GM12878 (cell line): Measurements from ENCODE around the gene IKBIP. TPM values are rescaled to one million over a fixed set of nuclear protein-coding genes. Genes with fewer than 3 reads are reported as not detected.
A peak's percentile ranks its signal among the peaks of the same experiment; 100 is the strongest.

ENCODE experiments used
- ATAC-seq: fragments of 200-7000 bp; cut with Tn5 transposase; 3 replicates; pipeline ENCODE4 v1.9.1; 2020; ENCODE audit warnings: mild to moderate bottlenecking, moderate library complexity
- BruUV-seq: library from RNA; stranded (reverse); fragments of 400-500 nt; replicated peaks from 2 replicates; lab custom pipeline; 2021; lab: Mats Ljungman, UMichigan
- CTCF ChIA-PET: fragments of 300-600 bp; sonication (Branson Sonifier 250); formaldehyde crosslinking; extraction: SDS; loops from one replicate; lab custom pipeline; 2021; ENCODE audit warnings: inconsistent platforms; lab: Yijun Ruan, JAX
- POLR2A ChIA-PET: fragments of 350-600 bp; formaldehyde crosslinking; extraction: SDS; loops from one replicate; lab custom pipeline; 2021; ENCODE audit warnings: inconsistent platforms; lab: Charles Lee
- RAD21 ChIA-PET: fragments of 300-600 bp; sonication (Branson Sonifier 250); formaldehyde crosslinking; loops from one replicate; lab custom pipeline; 2023; ENCODE audit warnings: antibody characterized with exemption; ENCODE audit not compliant: unreplicated experiment; lab: Charles Lee
- SMC1A ChIA-PET: fragments of 300-600 bp; sonication (Branson Sonifier 250); formaldehyde crosslinking; loops from one replicate; lab custom pipeline; 2023; ENCODE audit not compliant: unreplicated experiment, uncharacterized antibody; lab: Charles Lee
- DNase-seq: peaks from one replicate; pipeline ENCODE4 v3.0.0-alpha.2; 2011; ENCODE audit warnings: low read depth, low spot score
- FAIRE-seq: peaks from 3 replicates; lab custom pipeline; 2011; peaks lifted over from hg19 to GRCh38; lab: Jason Lieb, UNC
- H2AFZ ChIP-seq: 2 replicates; pipeline ENCODE4 v1.6.0; 2011; ENCODE audit warnings: low read depth, low read length, control low read depth; ENCODE audit not compliant: control insufficient read depth
- H3K27ac ChIP-seq: 2 replicates; pipeline ENCODE4 v1.5.1; 2011; ENCODE audit warnings: control low read depth; ENCODE audit not compliant: control insufficient read depth, insufficient read depth
- H3K27me3 ChIP-seq, 2 experiments: replicated peaks in 1 of 2; 2 replicates each; pipeline versions ENCODE4 v1.6.0 to v1.6.1; 2011; ENCODE audit warnings: low read length in 1 of 2; ENCODE audit not compliant: control insufficient read depth in 2 of 2, insufficient read depth in 2 of 2
- H3K36me3 ChIP-seq, 2 experiments: 2 replicates each; pipeline ENCODE4 v1.5.1; 2011; ENCODE audit warnings: low read length in 1 of 2; ENCODE audit not compliant: control insufficient read depth in 2 of 2, insufficient read depth in 2 of 2
- H3K4me1 ChIP-seq: 2 replicates; pipeline ENCODE4 v1.6.1; 2011; ENCODE audit warnings: mild to moderate bottlenecking, low read length, moderate library complexity, mixed read lengths; ENCODE audit not compliant: control insufficient read depth, insufficient read depth
- H3K4me2 ChIP-seq: 2 replicates; pipeline ENCODE4 v1.6.0; 2011; ENCODE audit warnings: control low read depth; ENCODE audit not compliant: control insufficient read depth, insufficient read depth
- H3K4me3 ChIP-seq: fragments of 200-600 bp; sonication (generic); 2 replicates; pipeline ENCODE4 v1.5.1; 2016
- H3K79me2 ChIP-seq: 2 replicates; pipeline ENCODE4 v1.6.0; 2011; ENCODE audit warnings: low read length; ENCODE audit not compliant: control insufficient read depth, insufficient read depth
- H3K9ac ChIP-seq: 2 replicates; pipeline ENCODE4 v1.8.0; 2011; ENCODE audit warnings: low read length, control low read depth, mixed read lengths; ENCODE audit not compliant: control insufficient read depth, insufficient read depth
- H3K9me3 ChIP-seq: replicated peaks from 3 replicates; pipeline ENCODE4 v1.5.1; 2011; ENCODE audit warnings: mild to moderate bottlenecking, low read length; ENCODE audit not compliant: control insufficient read depth, insufficient read depth
- H4K20me1 ChIP-seq: 2 replicates; pipeline ENCODE4 v1.6.0; 2011; ENCODE audit not compliant: control insufficient read depth, insufficient read depth
- CREM ChIP-seq: IDR thresholded peaks from 2 replicates; pipeline ENCODE4 v1.6.1; 2014; ENCODE audit warnings: antibody characterized with exemption, low read depth
- MXI1 ChIP-seq: fragments of 150-350 bp; IDR thresholded peaks from 2 replicates; pipeline ENCODE4 v1.6.1; 2011; ENCODE audit warnings: low read depth, mild to moderate bottlenecking, inconsistent platforms, low read length, improper control_type of control experiment
- POLR2AphosphoS5 ChIP-seq: IDR thresholded peaks from 2 replicates; pipeline ENCODE4 v1.6.1; 2011; ENCODE audit warnings: mild to moderate bottlenecking, low read length, inconsistent platforms
- RUNX3 ChIP-seq: IDR thresholded peaks from 2 replicates; pipeline ENCODE4 v1.6.1; 2012; ENCODE audit warnings: low read length, inconsistent platforms
- WGBS: methylation state at CpG from one replicate; pipeline ENCODE4 v1.1.6; 2016; ENCODE audit warnings: low lambda C conversion rate; ENCODE audit not compliant: insufficient replicate concordance, insufficient coverage; ENCODE audit errors: missing lambda C conversion rate; 5-methylcytosine and 5-hydroxymethylcytosine counted together
- in situ Hi-C: fragments of 300-500 bp; cut with MboI; formaldehyde crosslinking; loops from 9 replicates; pipeline ENCODE4 v1.14.3; 2018; ENCODE audit warnings: mixed read lengths
- intact Hi-C: fragments of 100-400 bp; cut with micrococcal nuclease; formaldehyde crosslinking; loops from one replicate; pipeline ENCODE4 v1.14.2; 2022; ENCODE audit not compliant: unreplicated experiment
- polyA plus RNA-seq, 11 experiments: library from polyadenylated mRNA; depleted of rRNA in 4 of 11; unstranded in 6 of 11; stranded (reverse) in 5 of 11; fragments of >200 nt; fragmentation: Nextera tagmentation in 4 of 11; fragmentation: Illumina TruSeq in 1 of 11; extraction: Ambion mirVana in 4 of 11; extraction: Trizol in 1 of 11; gene quantifications; 1 replicate in 1 of 11; 2 replicates in 10 of 11; pipeline versions ENCODE4 v1.2.1 to v1.2.3, GENCODE V29; 2011 to 2016; ENCODE audit warnings: inconsistent platforms in 2 of 11, missing spikeins in 2 of 11, low read depth in 1 of 11
- total RNA-seq, 4 experiments: library from RNA; depleted of rRNA in 3 of 4; stranded (reverse); fragments of >200 nt in 3 of 4; fragmentation: Illumina TruSeq in 1 of 4; extraction: Trizol in 1 of 4; gene quantifications; 2 replicates each; pipeline versions ENCODE4 v1.2.1 to v1.2.3, GENCODE V29; 2013 to 2021

The IKBIP gene
- total and polyA plus RNA-seq, 10 of the 15 experiments (the other 5 are each of a cell fraction or from before 2014, with no cell fraction given): 5.4 to 34.5 (median 18.4) TPM

GRCh38 chr12:98595243-98595988, 49.2 kb downstream of the IKBIP start:
- no peak for DNase-seq
- no peak for FAIRE-seq
- BruUV-seq: no TSS peak
- SMC1A ChIA-PET: interaction anchor here (0.7 to 7.0 kb wide), 19 partner anchors 8 to 403 kb away, joined by 3 to 54 read pairs (median 6); partner anchors contain the start of genes APAF1 and IKBIP
- TF ChIP-seq MXI1 (0 out of 2 replicates have a peak, but pooled peaks have one; percentile 29), RUNX3 (peak; percentile 73), CREM (no peak), POLR2AphosphoS5 (0 out of 2 replicates have a peak, but pooled peaks have one; percentile 23)
- TF ChIP-seq, all 136 proteins: peak for 3
- intact Hi-C loops: no loop called here
- peak overlapping the region; percentile 91 for H3K4me2 ChIP-seq
- H3K36me3 ChIP-seq: peaks cover 4 to 26% of the 10 kb centered on the region in 2 experiments
- H3K27me3 ChIP-seq: no peaks in the 10 kb centered on the region
- CTCF ChIA-PET: interaction anchor here (0.6 to 5.3 kb wide), 18 partner anchors 10 to 179 kb away, joined by 3 to 48 read pairs (median 4); no protein-coding TSS in a partner anchor
- H3K9me3 ChIP-seq: no peaks in the 10 kb centered on the region
- no peaks in the 10 kb centered on the region; the same call in 1 of the 2 replicates for H4K20me1 ChIP-seq
- in situ Hi-C loops: no loop called here
- peak overlapping the region; percentile 4; the same call in 1 of the 2 replicates for H3K27ac ChIP-seq
- peak overlapping the region; percentile 87 for H3K4me3 ChIP-seq
- POLR2A ChIA-PET: interaction anchor here (0.6 to 5.1 kb wide), 11 partner anchors 8 to 78 kb away, joined by 3 to 49 read pairs (median 8); partner anchors contain the start of genes APAF1 and IKBIP
- RAD21 ChIA-PET: interaction anchor here (0.7 to 5.1 kb wide), 13 partner anchors 10 to 147 kb away, joined by 3 to 27 read pairs (median 4); partner anchors contain the start of genes APAF1 and IKBIP
- WGBS: 0% methylated on average over 3 of the region's 3 CpGs
- peak; percentile 10 for ATAC-seq
- H3K4me1 ChIP-seq: no peaks in the 10 kb centered on the region
- H3K9ac ChIP-seq: peak overlapping the region; percentile 99
- H2AFZ ChIP-seq: no peak overlapping the region
- peaks cover 55% of the 10 kb centered on the region for H3K79me2 ChIP-seq
